HG03432 (cell line): ENCODE results near the gene GCC1.
A peak's percentile ranks its signal among the peaks of the same experiment; 100 is the strongest.
"Not testable (repeated sequence)": the region's sequence is repeated elsewhere in the genome, so short reads cannot be mapped to it uniquely, and the experiment has no call there.

Source experiments
- ATAC-seq: cut with Tn5 transposase; IDR thresholded peaks from one replicate; pipeline ENCODE4 v1.9.1; 2021; ENCODE audit warnings: mild to moderate bottlenecking, moderate library complexity; ENCODE audit not compliant: unreplicated experiment

GCC1 gene

DNA sequence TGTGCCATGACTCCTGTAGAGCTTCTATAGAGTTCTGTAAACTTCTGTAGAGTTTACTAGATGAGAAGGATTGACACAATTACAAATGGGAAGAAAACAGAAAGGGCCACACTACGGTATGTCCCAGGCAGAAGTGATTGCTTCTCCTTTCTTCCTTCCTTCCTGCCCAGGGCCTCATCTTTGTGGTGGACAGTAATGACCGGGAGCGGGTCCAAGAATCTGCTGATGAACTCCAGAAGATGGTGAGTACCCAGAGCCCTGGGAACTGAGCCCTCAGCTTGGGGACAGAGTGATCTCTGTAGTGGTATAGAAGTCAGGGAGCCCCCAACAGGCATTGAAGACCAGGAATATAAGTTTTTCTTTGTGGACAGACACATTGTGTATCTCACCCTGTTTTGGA lies 4.5 kb upstream of the GCC1 start:
- ATAC-seq: no peak

DNA sequence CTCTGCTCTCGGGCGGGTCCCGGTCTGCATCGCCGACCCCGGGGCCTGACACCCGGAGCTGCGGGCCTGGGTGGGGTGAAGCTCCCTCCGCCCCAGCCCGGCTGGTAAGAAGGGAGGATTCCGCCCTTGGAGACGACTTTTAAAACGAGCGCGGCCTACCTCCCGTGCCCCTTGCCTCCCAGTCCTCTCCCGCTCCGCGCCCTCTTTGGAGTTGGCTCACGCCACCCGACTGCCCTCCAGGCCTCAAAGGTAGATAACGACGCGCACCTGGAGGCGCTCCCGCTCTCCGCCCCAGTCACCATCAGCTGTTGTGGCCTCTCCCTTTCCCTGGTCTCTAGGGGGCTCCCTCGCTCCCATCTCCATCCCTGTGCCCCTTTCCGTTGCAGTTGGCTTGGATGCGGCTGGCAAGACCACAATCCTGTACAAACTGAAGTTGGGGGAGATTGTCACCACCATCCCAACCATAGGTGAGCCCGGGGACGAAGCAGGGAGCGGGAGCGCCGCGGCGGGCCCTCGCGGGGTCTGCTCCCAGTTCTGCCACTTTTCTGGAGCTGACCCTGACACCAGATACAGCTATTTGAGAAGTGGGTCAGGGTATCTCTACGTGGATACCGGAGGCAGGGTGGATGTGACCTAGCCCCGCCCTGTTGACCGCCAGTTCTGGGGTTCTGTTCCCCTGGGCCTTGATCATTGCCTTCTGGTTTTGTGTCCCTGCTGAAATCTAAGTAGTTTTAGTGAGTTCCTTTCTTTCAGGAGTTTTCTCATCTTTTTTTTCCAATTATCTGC lies 3.5 kb upstream of the GCC1 start:
- peak; percentile 22 for ATAC-seq

GRCh38 chr7:127588019-127588696 lies 2.8 kb upstream of the GCC1 start, which contains the start of gene ARF5:
ARF5 (plus strand) TSS chr7:127588411; CDS start chr7:127588499, 88 bp downstream.
- ATAC-seq: peak; percentile 84

GRCh38 chr7:127587663-127588018 lies 2.2 kb upstream of the GCC1 start:
- ATAC-seq: no peak

DNA sequence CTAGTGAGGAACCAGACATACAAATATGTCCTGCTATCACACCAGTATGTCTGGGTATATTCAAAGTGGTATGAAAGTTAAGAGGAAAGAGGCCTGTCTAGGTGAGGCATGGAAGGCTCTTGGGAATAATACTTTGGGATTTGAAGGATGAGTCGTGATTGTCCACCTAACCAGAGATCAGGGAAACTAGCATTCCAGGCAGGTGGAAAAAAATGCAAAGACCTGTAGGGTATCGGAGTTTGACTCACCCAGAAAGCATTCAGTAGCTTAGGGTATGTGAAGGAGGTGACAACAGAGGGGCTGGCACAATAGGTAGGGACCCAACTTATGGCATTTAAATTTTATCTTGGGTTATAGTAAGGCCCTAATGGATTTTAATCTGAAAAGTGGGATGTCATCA lies 950 bp upstream of the GCC1 start:
- ATAC-seq: no peak

GRCh38 chr7:127584648-127585043 lies 750 bp downstream of the GCC1 start:
- ATAC-seq: no peak

GRCh38 chr7:127582361-127582760 lies 3.0 kb downstream of the GCC1 start:
- no peak for ATAC-seq

GRCh38 chr7:127581716-127582115 lies 3.7 kb downstream of the GCC1 start:
- no peak for ATAC-seq

- ATAC-seq: no peak
Measured at GRCh38 chr7:127580612-127581011, 4.8 kb downstream of the GCC1 start.

DNA sequence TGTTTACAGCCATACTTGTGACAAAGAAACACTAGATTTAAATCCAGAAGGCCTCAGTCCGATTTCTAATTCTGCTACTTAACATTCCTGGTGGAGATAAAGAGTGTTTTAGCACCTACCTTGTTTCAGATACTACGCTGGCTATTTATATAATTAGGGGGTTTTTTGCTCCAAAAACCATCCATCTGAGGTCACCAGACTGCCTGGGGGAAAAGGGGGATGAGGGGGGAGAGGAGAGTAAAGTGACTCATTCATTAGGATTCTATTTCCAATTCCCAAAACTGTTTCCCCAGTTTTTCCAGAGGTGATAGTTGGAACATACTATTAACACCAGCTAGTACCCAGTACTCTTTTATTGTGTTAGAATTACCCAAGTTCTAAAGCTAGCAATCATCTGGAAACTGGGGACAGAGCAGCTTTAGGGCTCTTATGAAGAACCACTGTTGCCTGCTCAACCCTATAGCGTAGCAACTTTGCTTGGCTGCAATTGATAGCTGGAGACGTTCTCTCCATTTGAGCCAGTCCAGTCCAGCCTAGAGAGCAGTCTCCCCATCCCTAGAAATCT lies 6.6 kb downstream of the GCC1 start:
- ATAC-seq: no peak

DNA sequence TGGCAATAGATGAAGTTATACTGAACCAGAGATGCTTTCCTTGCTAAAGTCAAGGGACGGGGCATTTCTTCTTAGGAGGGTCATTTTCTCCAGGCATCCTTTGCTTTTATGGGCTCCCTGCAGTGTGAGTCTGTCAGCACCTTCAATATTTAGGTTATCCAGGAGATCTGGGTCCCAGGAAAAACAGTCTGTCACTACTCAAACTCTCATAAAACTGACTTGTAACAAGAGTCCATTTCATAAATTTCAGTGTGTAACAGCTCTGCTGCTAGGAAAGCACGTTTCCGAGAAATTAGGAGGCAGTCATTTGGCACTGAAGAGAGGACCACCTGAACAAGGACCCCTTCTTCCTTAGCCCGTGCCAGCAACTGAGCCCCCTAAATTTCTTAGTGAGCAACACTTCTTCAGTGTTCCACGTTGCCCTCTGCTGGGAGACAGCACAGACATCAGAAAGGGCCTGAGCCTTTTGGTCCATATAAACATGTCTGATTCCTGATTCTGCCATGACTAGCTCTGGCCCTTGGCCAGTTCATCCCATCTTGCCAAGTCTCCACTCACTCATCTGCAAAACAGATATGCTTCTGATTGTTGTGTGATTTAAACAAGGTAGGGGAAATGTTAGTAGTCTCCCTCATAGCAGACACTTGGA lies 7.2 kb downstream of the GCC1 start:
- ATAC-seq: no peak

DNA sequence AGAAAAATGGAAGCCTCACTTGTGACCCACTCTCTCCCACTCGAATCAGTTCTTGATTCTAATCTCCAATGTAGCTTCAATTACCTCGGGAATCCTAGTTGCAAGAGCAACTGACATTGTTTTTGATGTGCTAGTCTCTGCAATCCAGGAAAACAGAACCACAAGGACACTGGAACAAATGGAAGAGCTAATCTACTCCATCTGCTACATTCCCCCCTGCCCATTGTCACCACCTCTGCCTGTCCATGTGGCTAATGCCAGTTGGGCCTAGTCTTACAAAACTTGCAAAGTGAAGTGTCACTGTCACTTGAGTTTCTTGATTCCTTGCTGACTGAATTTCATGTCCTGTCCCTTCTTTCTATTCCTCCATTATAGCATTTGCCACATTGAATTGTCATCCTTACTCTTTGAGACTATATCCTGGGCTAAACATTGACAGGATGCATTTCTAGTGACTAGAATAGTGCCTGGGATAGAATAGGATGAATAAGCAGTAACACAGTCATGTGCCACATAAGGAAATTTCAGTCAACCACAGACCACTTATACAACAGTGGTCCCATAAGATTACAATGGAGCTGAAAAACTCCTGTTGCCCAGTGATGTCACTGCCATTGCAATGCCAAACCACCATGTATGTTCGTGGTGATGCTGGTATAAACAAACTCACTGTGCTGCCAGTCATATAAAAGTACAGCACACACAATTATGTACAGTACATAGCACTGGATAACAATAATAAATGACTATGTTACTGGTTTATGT lies 13.5 kb downstream of the GCC1 start:
- no peak for ATAC-seq

DNA sequence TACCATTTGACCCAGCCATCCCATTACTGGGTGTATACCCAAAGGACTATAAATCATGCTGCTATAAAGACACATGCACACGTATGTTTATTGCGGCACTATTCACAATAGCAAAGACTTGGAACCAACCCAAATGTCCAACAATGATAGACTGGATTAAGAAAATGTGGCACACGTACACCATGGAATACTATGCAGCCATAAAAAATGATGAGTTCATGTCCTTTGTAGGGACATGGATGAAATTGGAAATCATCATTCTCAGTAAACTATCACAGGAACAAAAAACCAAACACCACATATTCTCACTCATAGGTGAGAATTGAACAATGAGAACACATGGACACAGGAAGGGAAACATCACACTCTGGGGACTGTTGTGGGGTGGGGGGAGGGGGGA lies 17.4 kb downstream of the GCC1 start:
- not testable (repeated sequence) for ATAC-seq

DNA sequence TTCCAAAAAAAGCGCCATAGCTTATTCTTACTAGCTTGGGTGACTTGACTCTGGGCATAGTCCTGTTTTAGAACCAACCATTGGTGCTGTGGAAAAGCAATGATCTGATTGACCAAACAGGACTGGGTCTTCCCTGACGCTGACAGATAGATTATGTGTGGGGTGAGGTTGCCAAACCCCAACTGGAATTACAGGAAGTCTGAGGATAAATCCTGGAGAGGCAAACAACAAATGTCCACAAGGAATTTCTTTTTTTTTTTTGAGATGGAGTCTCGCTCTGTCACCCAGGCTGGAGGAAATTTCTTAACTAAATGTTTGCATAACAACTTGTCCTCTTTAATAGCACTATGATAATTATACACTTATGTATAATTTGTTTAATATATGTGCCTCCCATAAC lies 19.2 kb downstream of the GCC1 start:
- ATAC-seq: no peak

GRCh38 chr7:127557803-127558202 lies 27.6 kb downstream of the GCC1 start:
- ATAC-seq: no peak

- ATAC-seq: no peak
Measured at GRCh38 chr7:127556404-127556803, 29.0 kb downstream of the GCC1 start.

DNA sequence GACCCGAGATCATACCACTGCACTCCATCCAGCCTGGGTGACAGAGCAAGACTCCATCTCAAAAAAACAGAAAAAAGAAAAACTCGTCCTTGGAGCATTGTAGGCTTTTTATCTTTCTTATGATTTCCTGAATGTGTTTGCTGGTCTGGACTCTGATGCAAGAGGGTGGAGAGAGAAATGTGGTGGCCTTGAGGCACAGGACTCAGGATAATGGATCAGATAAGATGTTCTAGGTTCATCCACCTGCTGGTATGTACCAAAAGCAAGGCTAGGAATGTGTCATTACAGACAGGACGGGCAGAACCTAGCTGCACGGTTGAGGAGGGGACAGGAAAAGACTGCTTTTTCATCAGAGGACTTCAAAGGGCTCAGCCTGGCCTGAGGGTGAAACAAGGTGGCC lies 33.5 kb downstream of the GCC1 start:
- no peak for ATAC-seq

DNA sequence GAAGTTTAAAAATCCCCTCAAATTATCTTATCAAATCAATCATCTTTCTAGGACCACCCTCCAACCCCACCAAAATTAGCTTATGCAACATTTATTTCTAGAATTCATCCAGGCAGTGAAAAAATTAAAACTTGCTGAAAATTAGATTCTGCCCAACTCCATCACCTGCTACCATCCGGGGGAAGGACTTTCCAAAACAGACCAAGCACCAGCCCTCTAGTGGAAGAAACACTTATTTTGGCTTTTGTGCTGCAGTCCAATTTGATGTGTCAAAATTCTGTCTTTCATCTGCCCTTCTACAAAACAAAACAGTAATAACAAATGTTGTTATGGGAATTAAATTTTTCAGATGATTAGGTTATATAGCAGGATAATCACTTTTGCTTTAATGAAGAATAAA lies 35.1 kb downstream of the GCC1 start:
- no peak for ATAC-seq

DNA sequence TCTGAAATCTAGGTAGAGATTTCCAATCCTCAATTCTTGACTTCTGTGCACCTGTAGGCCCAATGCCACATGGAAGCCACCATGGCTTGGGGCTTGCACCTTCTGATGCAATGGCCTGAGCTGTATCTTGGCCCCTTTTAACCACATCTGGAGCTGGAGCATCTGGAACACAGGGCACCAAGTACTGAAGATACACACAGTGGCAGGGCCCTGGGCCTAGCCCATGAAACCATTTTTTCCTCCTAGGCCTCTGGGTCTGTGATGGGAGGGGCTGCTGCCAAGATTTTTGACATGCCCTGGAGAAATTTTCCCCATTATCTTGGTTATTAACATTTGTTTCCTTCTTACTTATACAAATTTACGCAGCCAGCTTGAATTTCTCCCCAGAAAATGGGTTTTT lies 39.1 kb downstream of the GCC1 start:
- no peak for ATAC-seq

- no peak for ATAC-seq
Measured at GRCh38 chr7:127541548-127541947, 43.8 kb downstream of the GCC1 start.

GRCh38 chr7:127540461-127540860 lies 44.9 kb downstream of the GCC1 start:
- not testable (repeated sequence) for ATAC-seq
